Stimulated activated CD8-positive, alpha-beta memory T cell treated with anti-CD3 and anti-CD28 coated beads, Interleukin-15, amount 100 ng/mL, for 48 hours (primary cell): ENCODE measurements around the gene CRYGC.
"Not testable (repeated sequence)": the region's sequence is repeated elsewhere in the genome, so short reads cannot be mapped to it uniquely, and the experiment has no call there.

Experiments used
- DNase-seq, 2 donors: peaks; one replicate each; pipeline ENCODE4 v3.0.0-alpha.2; 2020; ENCODE audit warnings: low read depth in 2 of 2

Gene CRYGC

GRCh38 chr2:208136716-208137094 lies 7.1 kb upstream of the CRYGC start:
- DNase-seq = no peak

- no peak for DNase-seq
These were observed 6.4 kb upstream of the CRYGC start for GRCh38 chr2:208135794-208136715.

DNA sequence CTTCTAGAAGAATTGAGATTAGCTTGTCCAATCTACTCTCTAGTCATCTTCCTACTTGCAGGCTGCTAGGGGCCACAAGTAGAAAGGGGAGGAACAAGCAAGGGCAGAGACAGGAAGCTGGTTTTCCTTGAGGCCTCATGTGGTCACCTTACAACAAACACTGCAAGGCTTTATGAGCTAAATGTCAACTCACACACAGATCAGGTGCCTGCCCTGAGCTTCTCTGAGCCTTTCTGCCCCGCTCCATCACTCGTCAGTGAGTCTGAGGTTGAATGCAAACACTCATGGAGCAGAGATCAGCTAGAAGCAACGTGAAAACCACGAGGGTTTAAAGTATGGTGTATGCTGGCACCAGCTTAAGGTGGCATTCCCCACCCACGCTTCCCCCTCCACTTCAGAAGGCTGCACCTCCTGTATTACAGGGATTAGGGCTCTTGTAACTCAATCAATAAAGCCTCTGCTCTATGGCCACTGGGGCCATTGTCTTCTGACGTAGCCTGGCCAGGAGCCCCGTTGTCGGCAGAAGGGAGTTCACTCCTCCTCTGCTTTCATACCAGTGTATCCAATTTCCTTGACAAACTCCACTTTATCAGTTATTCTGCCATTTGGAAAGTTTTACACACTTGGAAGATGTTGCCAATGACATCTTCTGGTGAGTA lies 5.4 kb upstream of the CRYGC start:
- DNase-seq = peak in 1 of 2 donors; percentile 2

DNA sequence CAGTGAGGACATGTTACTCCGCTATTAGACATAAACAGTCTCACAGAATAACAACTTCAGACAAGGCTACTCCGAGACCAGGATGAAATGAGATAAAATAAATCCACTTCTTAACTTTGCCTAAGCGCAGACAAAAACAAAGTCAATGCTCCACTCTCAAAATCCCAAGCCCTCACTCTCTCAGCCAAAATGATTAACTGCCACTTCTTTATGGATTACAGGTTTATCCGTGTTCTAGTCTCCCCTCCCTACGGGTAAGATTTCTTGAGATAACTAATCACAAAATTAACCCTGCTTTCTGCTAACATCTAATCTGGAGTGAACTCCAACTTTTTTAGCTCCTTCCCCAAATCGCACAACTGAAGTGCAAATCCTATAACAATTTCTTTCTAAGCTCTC lies 1.1 kb upstream of the CRYGC start:
- no peak for DNase-seq

GRCh38 chr2:208128136-208128535 lies 1.5 kb downstream of the CRYGC start:
- DNase-seq = no peak

DNA sequence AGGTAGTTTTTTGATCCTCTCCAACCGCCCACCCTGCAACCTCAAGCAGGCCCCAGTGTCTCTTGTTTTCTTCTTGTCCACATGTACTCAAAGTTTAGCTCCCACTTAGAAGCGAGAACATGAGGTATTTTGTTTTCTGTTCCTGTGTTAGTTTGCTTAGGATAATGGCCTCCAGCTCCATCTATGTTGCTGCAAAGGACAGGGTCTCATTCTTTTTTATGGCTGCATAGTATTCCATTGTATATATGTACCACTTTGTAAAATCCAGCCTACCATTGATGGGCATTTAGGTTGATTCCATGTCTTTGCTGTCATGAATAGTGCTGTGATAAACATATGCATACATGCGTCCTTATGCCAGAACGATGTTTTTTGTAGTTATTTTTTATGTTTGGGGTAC lies 2.5 kb downstream of the CRYGC start:
- DNase-seq = no peak

GRCh38 chr2:208125251-208125650 lies 4.4 kb downstream of the CRYGC start:
- DNase-seq = no peak

DNA sequence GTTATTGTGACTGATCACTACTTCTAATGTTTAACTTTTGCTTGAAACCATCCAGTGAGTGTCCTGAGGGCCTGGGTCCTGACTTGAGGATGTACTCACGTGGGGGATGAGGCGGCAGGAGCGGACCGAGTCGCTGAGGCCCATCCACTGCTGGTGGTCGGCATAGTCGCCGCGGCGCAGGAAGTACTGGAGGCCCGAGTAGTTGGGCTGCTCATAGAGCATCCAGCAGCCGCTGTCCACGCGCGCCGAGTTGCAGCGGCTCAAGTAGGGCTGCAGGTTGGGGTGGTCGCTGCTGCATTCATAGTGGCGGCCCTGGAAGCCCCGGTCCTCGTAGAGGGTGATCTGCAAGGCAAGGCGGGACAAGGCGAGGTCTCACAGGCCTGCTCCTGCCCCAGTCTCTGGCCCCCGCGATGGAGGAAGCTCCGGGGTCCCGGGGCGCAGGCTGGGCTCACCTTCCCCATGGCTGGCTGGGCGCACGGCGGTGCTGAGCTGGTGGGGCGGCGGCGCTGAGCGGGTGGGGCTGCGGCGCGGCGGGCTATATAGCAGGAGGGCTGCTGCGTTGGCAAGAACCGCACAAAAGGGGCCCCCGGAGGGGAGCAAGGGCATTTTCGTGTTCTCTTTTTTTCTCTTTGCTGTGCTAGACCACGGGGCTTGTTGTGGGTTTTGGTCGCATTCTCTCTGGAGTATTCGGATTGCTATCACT lies 5.5 kb downstream of the CRYGC start, which contains the start of gene CRYGD:
CRYGD (minus strand) TSS at position 512 of the 703 bp plus-strand sequence; CDS start at position 461, 51 bp downstream.
- not testable (repeated sequence) for DNase-seq

- no peak for DNase-seq
These were observed 7.4 kb downstream of the CRYGC start for GRCh38 chr2:208122248-208122647.

DNA sequence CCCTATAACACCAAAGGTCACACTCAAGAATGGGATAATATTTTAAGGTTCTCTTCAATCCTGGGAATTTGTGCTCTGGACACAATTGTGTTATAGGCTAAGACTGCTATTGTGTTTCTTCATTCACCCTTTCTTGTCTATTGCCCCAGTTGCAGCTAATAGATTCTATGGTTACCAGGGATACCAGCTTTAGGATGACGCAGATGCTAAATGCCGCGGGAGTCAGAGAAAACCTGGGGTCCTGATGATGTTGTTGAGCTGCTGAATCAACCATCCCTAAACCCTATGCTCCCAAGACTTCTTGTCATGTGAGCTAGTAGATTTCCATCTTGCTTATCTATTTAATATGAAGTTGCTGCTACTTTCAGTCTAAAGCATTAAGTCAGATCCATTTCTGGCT lies 10.7 kb downstream of the CRYGC start:
- no peak for DNase-seq

DNA sequence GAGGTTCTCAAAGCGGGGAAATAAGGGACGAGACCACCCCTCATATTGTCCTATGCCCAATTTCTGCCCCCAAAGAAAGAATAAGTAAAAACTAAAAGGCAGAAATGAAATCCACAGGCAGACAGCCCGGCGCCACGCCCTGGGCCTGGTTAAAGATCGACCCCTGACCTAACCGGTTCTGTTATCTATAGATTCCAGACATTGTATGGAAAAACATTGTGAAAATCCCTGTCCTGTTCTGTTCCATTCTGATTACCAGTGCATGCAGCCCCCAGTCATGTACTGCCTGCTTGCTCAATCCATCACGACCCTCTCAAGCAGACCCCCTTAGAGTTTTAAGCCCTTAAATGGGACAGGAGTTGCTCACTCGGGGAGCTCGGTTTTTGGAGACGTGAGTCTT lies 12.2 kb downstream of the CRYGC start:
- DNase-seq = not testable (repeated sequence)

GRCh38 chr2:208112969-208113368 lies 16.7 kb downstream of the CRYGC start:
- DNase-seq = no peak

GRCh38 chr2:208112273-208112745 lies 17.3 kb downstream of the CRYGC start:
- not testable (repeated sequence) for DNase-seq

DNA sequence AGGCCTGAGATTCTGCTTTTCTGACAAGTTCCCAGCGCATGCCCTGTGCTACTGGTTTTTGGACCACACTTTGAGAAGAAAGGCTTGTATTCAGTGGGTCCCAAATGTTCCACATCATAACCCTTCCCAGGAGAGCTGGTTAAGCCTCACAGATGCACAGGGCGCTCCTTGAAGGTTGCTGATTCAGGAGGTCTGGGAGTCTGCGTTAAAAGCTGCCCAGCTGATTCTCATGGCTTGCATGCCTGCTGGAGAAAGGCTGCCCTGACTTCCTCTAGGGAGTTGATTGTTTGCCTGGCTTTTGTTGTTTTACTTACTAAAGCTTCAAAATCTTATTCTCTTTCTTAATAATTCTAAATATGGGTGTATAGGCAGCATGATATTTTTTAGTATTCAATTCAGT lies 26.0 kb downstream of the CRYGC start:
- DNase-seq = no peak

GRCh38 chr2:208101716-208102631 lies 27.7 kb downstream of the CRYGC start:
- no peak for DNase-seq

- DNase-seq = no peak
These were observed 29.8 kb downstream of the CRYGC start for GRCh38 chr2:208099682-208100470.

DNA sequence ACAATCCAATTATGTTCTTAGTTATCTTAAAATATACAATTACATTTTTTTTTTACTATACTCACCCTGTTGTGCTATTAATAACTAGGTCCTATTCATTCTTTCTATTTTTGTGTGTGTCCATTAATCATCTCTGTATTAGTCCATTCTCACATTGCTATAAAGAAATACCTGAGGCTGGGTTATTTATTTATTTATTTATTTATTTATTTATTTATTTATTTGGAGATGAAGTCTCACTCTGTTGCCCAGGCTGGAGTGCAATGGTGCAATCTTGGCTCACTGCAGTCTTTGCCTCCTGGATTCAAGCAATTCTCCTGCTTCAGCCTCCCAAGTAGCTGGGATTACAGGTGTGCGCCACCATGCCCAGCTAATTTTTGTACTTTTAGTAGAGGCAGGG lies 30.9 kb downstream of the CRYGC start:
- DNase-seq = not testable (repeated sequence)

GRCh38 chr2:208098267-208098666 lies 31.4 kb downstream of the CRYGC start:
- DNase-seq = no peak

DNA sequence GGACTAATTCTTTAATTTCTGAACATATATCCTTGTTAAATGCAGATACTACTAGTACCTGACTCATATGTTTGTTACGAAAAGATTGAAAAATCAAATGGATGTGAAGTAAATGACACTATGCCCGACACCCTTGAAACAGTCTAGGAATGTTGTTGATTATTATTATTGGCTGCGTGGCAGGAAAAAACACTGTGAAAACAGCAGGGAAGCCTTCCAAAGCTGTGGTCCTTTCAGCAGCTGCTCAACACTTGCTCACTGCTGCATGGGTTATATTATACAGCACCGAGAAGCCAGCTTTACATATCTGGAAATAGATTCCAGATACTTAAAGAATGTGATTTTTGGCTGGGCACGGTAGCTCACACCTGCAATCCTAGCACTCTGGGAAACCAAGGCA lies 31.8 kb downstream of the CRYGC start:
- no peak for DNase-seq

DNA sequence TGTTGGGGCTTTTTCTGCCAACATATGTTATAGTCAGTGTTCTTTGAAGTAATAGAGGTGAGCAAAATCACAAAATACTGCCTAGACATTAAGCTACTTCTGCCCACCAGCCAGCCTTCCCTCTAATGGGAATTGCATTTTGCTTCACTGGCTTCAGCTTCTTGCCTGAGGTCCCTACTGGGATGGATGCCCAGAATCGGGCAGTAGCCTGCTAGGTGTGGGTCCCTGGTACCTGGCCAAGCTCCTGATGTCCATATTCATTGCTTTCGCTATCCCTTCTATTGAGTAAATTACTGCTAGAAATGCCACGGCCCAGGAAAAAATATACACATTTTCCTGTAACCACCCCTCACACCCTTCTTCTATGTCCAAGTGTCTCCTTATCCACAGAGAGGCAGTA lies 32.3 kb downstream of the CRYGC start:
- DNase-seq = no peak
